DOHH2 (cell line): ENCODE results near the gene TTLL3.

Experiments used
- H3F3A ChIP-seq: fragments of 200-600 bp; sonication (generic), shearing (Covaris generic); 2 replicates; pipeline ENCODE4 v1.6.0; 2016; ENCODE audit warnings: antibody characterized with exemption, mild to moderate bottlenecking; ENCODE audit not compliant: control insufficient read depth, insufficient read depth
- H3K27ac ChIP-seq: fragments of 200-600 bp; sonication (generic); 2 replicates; pipeline ENCODE4 v1.5.1; 2014; ENCODE audit warnings: low read depth, mild to moderate bottlenecking, low read length, moderate library complexity
- H3K27me3 ChIP-seq: fragments of 200-600 bp; sonication (generic); 2 replicates; pipeline ENCODE4 v1.6.1; 2014; ENCODE audit warnings: mild to moderate bottlenecking, low read length, mixed read lengths; ENCODE audit not compliant: control insufficient read depth
- H3K36me3 ChIP-seq: fragments of 200-600 bp; sonication (generic); 2 replicates; pipeline ENCODE4 v1.6.1; 2014; ENCODE audit warnings: mild to moderate bottlenecking, low read length, moderate library complexity, mixed read lengths; ENCODE audit not compliant: control insufficient read depth
- H3K4me1 ChIP-seq: fragments of 200-600 bp; sonication (generic); 2 replicates; pipeline ENCODE4 v1.6.1; 2014; ENCODE audit warnings: mild to moderate bottlenecking, low read length, mixed read lengths; ENCODE audit not compliant: control insufficient read depth
- H3K4me2 ChIP-seq: fragments of 200-600 bp; sonication (generic); 2 replicates; pipeline ENCODE4 v1.6.0; 2014; ENCODE audit warnings: mild to moderate bottlenecking, low read length, moderate library complexity
- H3K4me3 ChIP-seq: fragments of 200-600 bp; sonication (generic); 2 replicates; pipeline ENCODE4 v1.5.1; 2014; ENCODE audit warnings: mild to moderate bottlenecking, low read length, mixed read lengths
- H3K79me2 ChIP-seq: fragments of 200-600 bp; sonication (generic); 2 replicates; pipeline ENCODE4 v1.6.1; 2014; ENCODE audit warnings: mild to moderate bottlenecking, low read length, mixed read lengths; ENCODE audit not compliant: control insufficient read depth
- H3K9me2 ChIP-seq: fragments of 200-600 bp; sonication (generic); replicated peaks from 2 replicates; pipeline ENCODE4 v1.6.1; 2014; ENCODE audit warnings: mild to moderate bottlenecking, low read length, mixed read lengths; ENCODE audit not compliant: control insufficient read depth
- H3K9me3 ChIP-seq: fragments of 200-600 bp; sonication (generic); 2 replicates; pipeline ENCODE4 v1.6.1; 2014; ENCODE audit warnings: antibody characterized with exemption, low read length, mixed read lengths; ENCODE audit not compliant: control insufficient read depth, insufficient read depth
- H4K20me1 ChIP-seq: fragments of 200-600 bp; sonication (generic); 2 replicates; pipeline ENCODE4 v1.6.0; 2014; ENCODE audit warnings: low read depth, mild to moderate bottlenecking, antibody characterized with exemption, low read length, moderate library complexity; ENCODE audit not compliant: control insufficient read depth, insufficient read depth
- CTCF ChIP-seq: fragments of 200-600 bp; sonication (generic); IDR thresholded peaks from one replicate; pipeline ENCODE4 v1.5.1; 2014; ENCODE audit warnings: antibody characterized with exemption, mild to moderate bottlenecking, low read depth, low read length; ENCODE audit not compliant: poor library complexity, severe bottlenecking
- EZH2phosphoT487 ChIP-seq: fragments of 200-600 bp; sonication (generic); IDR thresholded peaks from 2 replicates; pipeline ENCODE4 v1.6.1; 2017; ENCODE audit warnings: borderline replicate concordance, mild to moderate bottlenecking, antibody characterized with exemption, low read length, moderate library complexity, mixed read lengths

The TTLL3 gene

GRCh38 chr3:9780458-9780812 lies 29.6 kb upstream of the TTLL3 start:
- Histone ChIP-seq H3K27ac (peak overlapping the region; percentile 99), H3K4me2 (peak overlapping the region; percentile 95), H3K27me3 (no peaks in the 10 kb centered on the region), H3K9me3 (no peaks in the 10 kb centered on the region), H3K4me3 (peak overlapping the region; percentile 70), H3K9me2 (no peaks in the 10 kb centered on the region), H3K4me1 (peaks cover 70% of the 10 kb centered on the region), H3K79me2 (no peaks in the 10 kb centered on the region), H3F3A (peaks cover 31% of the 10 kb centered on the region), H4K20me1 (no peaks in the 10 kb centered on the region), H3K36me3 (peaks cover 40% of the 10 kb centered on the region)
- TF ChIP-seq CTCF (no peak), EZH2phosphoT487 (no peak)

- Histone ChIP-seq H3K36me3 (peaks cover 43% of the 10 kb centered on the region), H4K20me1 (no peaks in the 10 kb centered on the region), H3F3A (peaks cover 31% of the 10 kb centered on the region), H3K4me3 (peak overlapping the region; percentile 70), H3K9me3 (no peaks in the 10 kb centered on the region), H3K27ac (peak overlapping the region; percentile 99), H3K4me2 (peak overlapping the region; percentile 95), H3K4me1 (peaks cover 68% of the 10 kb centered on the region), H3K79me2 (no peaks in the 10 kb centered on the region), H3K9me2 (no peaks in the 10 kb centered on the region), H3K27me3 (no peaks in the 10 kb centered on the region)
- no peak for TF ChIP-seq EZH2phosphoT487
- no peak for TF ChIP-seq CTCF
These were observed 29.2 kb upstream of the TTLL3 start for GRCh38 chr3:9780910-9781309.

GRCh38 chr3:9781551-9781950 lies 28.5 kb upstream of the TTLL3 start:
- no peaks in the 10 kb centered on the region for H3K9me2 ChIP-seq
- TF ChIP-seq CTCF, result no peak
- no peak for TF ChIP-seq EZH2phosphoT487
- H3K4me3 ChIP-seq, result peak overlapping the region; percentile 70
- H4K20me1 ChIP-seq, result no peaks in the 10 kb centered on the region
- H3K9me3 ChIP-seq, result no peaks in the 10 kb centered on the region
- H3K4me2 ChIP-seq, result peak overlapping the region; percentile 95
- H3K27me3 ChIP-seq, result no peaks in the 10 kb centered on the region
- H3F3A ChIP-seq, result peaks cover 31% of the 10 kb centered on the region
- peak overlapping the region; percentile 99 for H3K27ac ChIP-seq
- H3K36me3 ChIP-seq, result peaks cover 48% of the 10 kb centered on the region
- H3K4me1 ChIP-seq, result peaks cover 64% of the 10 kb centered on the region
- no peaks in the 10 kb centered on the region for H3K79me2 ChIP-seq
